Lower leg skin (tissue), 3 donors: ENCODE measurements around the gene DNASE1L2.

Source experiments
- CTCF ChIP-seq, 3 donors: fragments of 450-650 bp; IDR thresholded peaks; one replicate each; pipeline ENCODE4 v1.5.1; 2016; ENCODE audit warnings: antibody characterized with exemption in 3 of 3, mild to moderate bottlenecking in 3 of 3, moderate library complexity in 2 of 3
- POLR2A ChIP-seq, 2 donors: fragments of 450-650 bp; IDR thresholded peaks; one replicate each; pipeline ENCODE4 v1.6.1; 2016 to 2017; ENCODE audit warnings: antibody characterized with exemption in 2 of 2, mild to moderate bottlenecking in 1 of 2, moderate library complexity in 1 of 2

- TF ChIP-seq CTCF (IDR thresholded peaks at IDR 0.05) (no peak), POLR2A (IDR thresholded peaks at IDR 0.05) (no peak)
These were observed 46.1 kb upstream of the DNASE1L2 start for GRCh38 chr16:2190002-2190658.
